Hepatocyte (in vitro differentiated cells): ENCODE measurements around the gene MDM2. TPM values are rescaled to one million over a fixed set of nuclear protein-coding genes. Genes with fewer than 3 reads are reported as not detected.

Experiments
- DNase-seq: peaks from one replicate; pipeline ENCODE4 v3.0.0-alpha.2; 2016; ENCODE audit warnings: low spot score
- H2AFZ ChIP-seq: fragments of 200-600 bp; sonication (generic); 2 replicates; pipeline ENCODE4 v1.6.0; 2016; ENCODE audit warnings: antibody characterized with exemption, mild to moderate bottlenecking
- H3K27ac ChIP-seq: fragments of 200-600 bp; sonication (generic); 2 replicates; pipeline ENCODE4 v1.5.1; 2016; ENCODE audit warnings: mild to moderate bottlenecking
- H3K27me3 ChIP-seq: fragments of 200-600 bp; sonication (generic); 2 replicates; pipeline ENCODE4 v1.6.1; 2016
- H3K36me3 ChIP-seq: fragments of 200-600 bp; sonication (generic); replicated peaks from 2 replicates; pipeline ENCODE4 v1.5.1; 2016; ENCODE audit warnings: low read depth; ENCODE audit not compliant: insufficient read depth
- H3K4me1 ChIP-seq: fragments of 200-600 bp; sonication (generic); 2 replicates; pipeline ENCODE4 v1.5.1; 2016; ENCODE audit warnings: mild to moderate bottlenecking, moderate library complexity; ENCODE audit not compliant: insufficient read depth
- H3K4me2 ChIP-seq: fragments of 200-600 bp; sonication (generic); 2 replicates; pipeline ENCODE4 v1.6.0; 2016
- H3K4me3 ChIP-seq: fragments of 200-600 bp; sonication (generic); 2 replicates; pipeline ENCODE4 v1.5.1; 2016; ENCODE audit warnings: mild to moderate bottlenecking
- H3K79me2 ChIP-seq: fragments of 200-600 bp; sonication (generic); 2 replicates; pipeline ENCODE4 v1.6.0; 2017; ENCODE audit warnings: mild to moderate bottlenecking
- H3K9me2 ChIP-seq: fragments of 200-600 bp; sonication (generic); replicated peaks from 2 replicates; pipeline ENCODE4 v1.6.0; 2017; ENCODE audit warnings: mild to moderate bottlenecking; ENCODE audit not compliant: insufficient read depth
- H3K9me3 ChIP-seq: fragments of 200-600 bp; sonication (generic); 2 replicates; pipeline ENCODE4 v1.5.1; 2016; ENCODE audit warnings: low read depth, mild to moderate bottlenecking
- H4K20me1 ChIP-seq: fragments of 200-600 bp; sonication (generic); 2 replicates; pipeline ENCODE4 v1.6.0; 2016; ENCODE audit warnings: mild to moderate bottlenecking; ENCODE audit not compliant: insufficient read depth, poor library complexity, severe bottlenecking
- CTCF ChIP-seq: fragments of 200-600 bp; sonication (generic); IDR thresholded peaks from 2 replicates; pipeline ENCODE4 v1.5.1; 2016; ENCODE audit warnings: antibody characterized with exemption, mild to moderate bottlenecking; ENCODE audit not compliant: poor library complexity
- EZH2 ChIP-seq: fragments of 200-600 bp; sonication (generic); IDR thresholded peaks from 2 replicates; pipeline ENCODE4 v1.6.1; 2016; ENCODE audit warnings: antibody characterized with exemption, mild to moderate bottlenecking, borderline replicate concordance
- EZH2phosphoT487 ChIP-seq: fragments of 200-600 bp; sonication (generic); IDR thresholded peaks from one replicate; pipeline ENCODE4 v1.6.1; 2018; ENCODE audit warnings: antibody characterized with exemption, mild to moderate bottlenecking, low read depth, moderate library complexity; ENCODE audit not compliant: unreplicated experiment, severe bottlenecking
- WGBS: methylation state at CpG from one replicate; pipeline ENCODE4 v1.1.6; 2016; ENCODE audit warnings: low lambda C conversion rate; ENCODE audit errors: missing lambda C conversion rate; 5-methylcytosine and 5-hydroxymethylcytosine counted together
- polyA plus RNA-seq: library from polyadenylated mRNA; unstranded; fragments of >200 nt; fragmentation: Nextera tagmentation; extraction: Ambion mirVana; gene quantifications from 2 replicates; pipeline ENCODE4 v1.2.1, GENCODE V29; 2016
- total RNA-seq: library from RNA; depleted of rRNA; stranded (reverse); fragments of >200 nt; gene quantifications from 2 replicates; pipeline ENCODE4 v1.2.3, GENCODE V29; 2014

The MDM2 gene
- total and polyA plus RNA-seq, 2 experiments from 2014 or later = 42.0 to 77.4 TPM

GRCh38 chr12:68827895-68828671 is 20.1 kb downstream of the MDM2 start:
- H3K27me3 ChIP-seq = no peaks in the 10 kb centered on the region
- WGBS = 97% methylated on average over 5 of the region's 5 CpGs
- TF ChIP-seq EZH2phosphoT487 = no peak
- TF ChIP-seq CTCF = no peak
- TF ChIP-seq EZH2 = no peak
- H3K79me2 ChIP-seq = peaks cover 13% of the 10 kb centered on the region
- no peaks in the 10 kb centered on the region for H3K9me2 ChIP-seq
- H3K4me2 ChIP-seq = no peak overlapping the region
- H3K4me3 ChIP-seq = no peak overlapping the region
- DNase-seq = no peak
- H3K9me3 ChIP-seq = no peaks in the 10 kb centered on the region
- no peak overlapping the region for H2AFZ ChIP-seq
- H3K36me3 ChIP-seq = peaks cover 7% of the 10 kb centered on the region
- peaks cover 7% of the 10 kb centered on the region for H4K20me1 ChIP-seq
- no peaks in the 10 kb centered on the region for H3K4me1 ChIP-seq
- H3K27ac ChIP-seq = no peak overlapping the region

GRCh38 chr12:68828672-68829068 is 20.7 kb downstream of the MDM2 start:
- Histone ChIP-seq H3K36me3 (peaks cover 7% of the 10 kb centered on the region), H3K9me2 (no peaks in the 10 kb centered on the region), H2AFZ (no peak overlapping the region), H3K4me3 (no peak overlapping the region), H3K27ac (no peak overlapping the region), H4K20me1 (peaks cover 10% of the 10 kb centered on the region), H3K4me1 (no peaks in the 10 kb centered on the region), H3K4me2 (no peak overlapping the region), H3K27me3 (no peaks in the 10 kb centered on the region), H3K9me3 (no peaks in the 10 kb centered on the region), H3K79me2 (peaks cover 17% of the 10 kb centered on the region)
- 92% methylated on average over 7 of the region's 7 CpGs for WGBS
- TF ChIP-seq EZH2 = no peak
- no peak for TF ChIP-seq CTCF
- TF ChIP-seq EZH2phosphoT487 = no peak
- no peak for DNase-seq

GRCh38 chr12:68831272-68831671 is 23.3 kb downstream of the MDM2 start:
- H3K4me1 ChIP-seq = no peaks in the 10 kb centered on the region
- no peak overlapping the region for H3K4me3 ChIP-seq
- H3K9me3 ChIP-seq = no peaks in the 10 kb centered on the region
- H2AFZ ChIP-seq = no peak overlapping the region
- H3K79me2 ChIP-seq = peaks cover 12% of the 10 kb centered on the region
- no peaks in the 10 kb centered on the region for H3K36me3 ChIP-seq
- TF ChIP-seq CTCF = no peak
- no peak for DNase-seq
- H3K9me2 ChIP-seq = no peaks in the 10 kb centered on the region
- peaks cover 10% of the 10 kb centered on the region for H4K20me1 ChIP-seq
- no peak overlapping the region for H3K4me2 ChIP-seq
- no peaks in the 10 kb centered on the region for H3K27me3 ChIP-seq
- no peak overlapping the region for H3K27ac ChIP-seq
- WGBS = 81% methylated on average over 6 of the region's 6 CpGs
